Endometrial microvascular endothelial cells (primary cell): Measurements from ENCODE around the gene CD226. TPM values are rescaled to one million over a fixed set of nuclear protein-coding genes. Genes with fewer than 3 reads are reported as not detected.
"Not testable (repeated sequence)": the region's sequence is repeated elsewhere in the genome, so short reads cannot be mapped to it uniquely, and the experiment has no call there.

Source experiments
- in situ Hi-C: cut with HindIII; loops from 2 replicates; pipeline ENCODE4 v1.10.0; 2017; ENCODE audit warnings: low sequenced_read_pairs, low pct_unique_long_range_greater_than_20kb; ENCODE audit errors: inconsistent ontology term
- total RNA-seq: library from RNA; depleted of rRNA; stranded (reverse); fragments of >200 nt; gene quantifications from one replicate; pipeline ENCODE4 v1.2.3, GENCODE V29; 2015; ENCODE audit errors: inconsistent ontology term

Gene CD226
- total RNA-seq, 1 donor from 2014 or later, result not detected

DNA sequence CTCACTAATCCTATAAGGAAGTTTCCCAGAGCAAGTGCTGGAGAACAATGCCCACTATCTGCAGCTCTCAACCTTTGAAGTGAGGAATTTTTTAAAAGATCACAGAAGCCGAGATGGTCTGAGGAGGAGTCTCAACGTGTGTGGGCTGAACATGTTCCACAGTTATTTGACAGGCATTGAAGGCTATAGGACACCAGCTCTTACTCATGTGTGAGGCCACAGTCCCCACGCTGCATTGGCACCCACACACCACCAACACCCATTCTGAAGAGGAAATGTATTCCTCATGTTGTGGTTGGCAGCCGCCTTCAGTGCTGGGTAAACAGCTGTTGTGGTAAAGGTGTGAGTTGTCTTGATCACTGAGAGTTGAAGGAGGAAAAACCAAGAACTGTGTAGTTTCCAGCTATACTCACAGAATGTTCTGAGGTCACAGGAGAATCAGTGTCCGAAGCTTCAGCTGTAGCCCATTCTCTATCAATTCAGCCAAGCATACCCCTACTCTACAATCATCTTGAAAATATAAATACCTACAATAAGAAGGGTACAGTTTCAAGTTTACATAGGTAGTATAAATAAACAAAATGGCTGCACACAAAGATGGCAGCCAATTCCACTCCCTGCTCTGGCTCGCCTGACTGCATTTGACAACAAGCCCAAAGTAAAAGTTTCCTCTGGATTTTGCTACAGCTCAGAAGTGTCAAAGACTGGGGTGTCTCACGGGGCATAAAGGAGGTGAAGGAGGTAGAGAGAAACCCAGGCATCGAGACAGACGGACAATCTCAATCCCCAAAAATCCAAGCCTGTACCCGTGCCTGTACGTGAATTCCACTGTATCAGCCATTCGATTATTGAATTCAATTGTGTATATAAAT lies 12.1 kb downstream of the CD226 start:
- in situ Hi-C loops, result no loop called here

DNA sequence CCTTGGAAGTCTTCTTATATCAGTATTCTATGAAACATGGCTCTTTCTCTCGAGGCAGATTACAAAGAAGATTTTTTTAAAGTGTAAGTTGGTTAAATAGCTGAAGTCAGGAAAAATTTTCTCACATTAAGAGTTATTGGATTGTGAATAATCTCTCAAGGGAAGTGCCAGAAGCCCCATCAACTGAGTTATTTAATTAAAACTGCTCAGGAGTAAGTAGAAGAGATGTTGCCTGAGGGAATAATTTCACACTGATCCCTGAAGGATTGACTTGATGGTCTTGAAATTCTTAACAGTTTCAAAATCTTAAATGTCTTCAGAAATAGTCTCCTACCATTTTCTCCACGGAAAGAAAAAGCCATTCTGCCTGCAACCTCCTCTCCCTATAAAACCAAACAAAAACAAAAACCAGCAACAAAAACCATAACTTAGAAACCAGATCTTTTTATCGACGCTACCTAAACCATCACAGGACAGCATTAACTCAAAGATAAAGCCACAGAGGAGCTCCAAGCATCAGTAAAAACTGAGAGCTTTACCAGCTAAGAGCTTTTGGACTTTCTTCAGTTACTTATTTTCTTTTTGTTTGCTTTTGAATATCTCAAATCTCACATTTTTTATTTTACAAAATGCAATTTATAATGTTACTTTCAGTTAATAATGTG lies 12.9 kb downstream of the CD226 start:
- in situ Hi-C loops, result no loop called here

DNA sequence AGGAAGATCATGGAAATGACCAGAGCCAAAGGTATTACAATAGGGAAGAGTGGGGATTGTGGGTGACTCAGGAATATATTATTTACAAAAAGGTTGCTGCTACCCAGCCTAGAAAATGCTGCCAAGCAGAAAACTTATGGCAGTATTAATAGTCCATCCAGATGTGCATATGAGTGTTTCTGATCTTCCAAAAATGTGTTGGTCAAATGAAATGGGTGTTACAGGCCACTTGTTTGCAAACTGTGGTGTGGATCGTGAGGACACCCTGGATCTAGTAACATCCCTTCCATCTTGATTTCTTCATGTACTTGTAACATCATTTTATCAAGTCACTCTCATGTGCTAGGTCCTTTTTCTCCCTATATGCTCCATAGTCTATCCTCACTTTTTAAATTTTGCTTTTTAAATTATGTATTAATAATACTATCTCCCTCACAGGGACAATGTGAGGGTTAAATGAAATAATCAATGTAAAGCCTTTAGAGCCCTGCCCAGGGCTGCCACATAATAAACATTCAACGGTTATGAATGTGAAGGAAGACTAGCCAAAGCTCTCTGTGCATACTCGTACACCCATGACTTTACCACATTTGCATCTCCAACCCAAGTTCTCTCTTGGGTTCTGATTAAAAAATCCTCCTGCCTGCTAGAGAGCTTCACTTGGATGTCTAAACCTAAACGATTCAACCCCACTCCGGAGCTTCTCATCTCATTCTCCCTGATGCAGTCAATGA lies 18.5 kb downstream of the CD226 start:
- in situ Hi-C loops, result no loop called here

DNA sequence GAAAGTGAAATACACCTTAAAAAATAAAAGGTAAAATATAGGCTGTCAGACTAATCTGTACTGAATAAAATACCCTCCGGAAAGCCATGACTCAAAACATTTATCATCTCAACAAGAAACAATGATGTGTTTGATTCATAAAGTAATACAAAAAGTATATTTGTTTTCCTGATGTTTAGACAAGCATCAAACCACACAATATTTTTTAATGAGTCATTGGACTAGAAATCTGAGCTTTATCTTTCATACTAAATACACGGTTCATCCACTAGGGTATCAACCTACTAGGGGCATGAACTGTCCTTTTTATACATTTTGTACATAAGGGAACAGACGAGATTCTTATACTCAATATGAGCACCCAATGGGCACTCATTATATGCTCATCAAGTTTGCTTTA lies 31.3 kb downstream of the CD226 start:
- in situ Hi-C loops, result no loop called here

DNA sequence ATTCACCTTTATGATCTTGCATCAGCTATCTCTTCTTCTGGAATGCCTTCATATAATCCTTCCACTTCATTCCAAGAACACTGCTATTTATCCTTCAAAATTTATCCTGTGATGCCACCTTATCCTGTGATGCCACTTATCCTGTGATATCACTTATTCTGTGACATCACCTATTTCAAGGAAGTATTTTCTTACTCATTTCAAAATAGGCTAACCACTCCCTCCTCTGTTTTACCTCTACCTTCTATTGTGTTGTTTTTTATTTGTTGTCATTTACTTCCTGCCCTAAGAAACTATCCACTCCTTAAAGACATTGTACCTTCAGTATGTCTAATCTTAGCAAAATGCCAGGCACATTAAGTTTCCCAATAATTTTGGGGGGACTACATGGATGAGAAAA lies 38.8 kb downstream of the CD226 start:
- in situ Hi-C loops, result no loop called here

DNA sequence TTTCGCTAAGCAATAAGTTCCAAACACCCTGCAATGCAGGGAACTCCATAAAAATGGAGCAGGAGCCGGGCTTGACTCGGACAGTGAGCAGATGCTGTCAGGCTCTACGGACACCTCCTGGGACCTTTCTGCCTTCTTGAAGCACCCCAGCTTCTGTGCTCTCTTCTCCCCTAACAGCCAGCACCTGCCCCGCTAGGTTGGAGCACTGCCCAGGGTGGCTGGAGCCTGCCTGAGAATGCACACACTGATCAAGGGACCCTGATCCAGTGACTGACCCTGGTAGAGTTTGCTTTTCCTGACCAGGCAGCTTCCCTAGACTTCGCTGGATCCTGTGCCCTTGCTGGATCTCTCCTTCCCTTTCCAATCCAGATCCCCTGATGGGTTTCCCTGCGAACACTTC lies 40.9 kb downstream of the CD226 start:
- in situ Hi-C loops, result no loop called here

DNA sequence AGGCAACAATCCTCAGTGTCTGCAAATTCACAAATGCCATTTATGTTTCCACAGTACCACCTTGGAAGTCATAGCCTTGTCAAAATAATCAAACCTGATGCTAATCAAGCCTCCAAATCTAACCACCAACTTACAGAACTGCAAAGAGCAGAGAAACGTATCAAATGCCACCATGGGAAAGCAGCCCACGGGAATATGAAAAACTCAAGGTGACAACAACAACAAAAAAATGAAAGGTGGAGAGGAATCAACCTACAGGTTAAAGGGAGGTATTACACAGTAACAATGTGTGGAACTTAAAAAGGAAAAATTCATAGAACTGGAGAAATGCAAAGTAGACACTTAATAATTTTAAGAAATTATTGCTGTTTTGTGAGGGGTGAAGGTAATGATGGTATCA lies 46.7 kb downstream of the CD226 start:
- in situ Hi-C loops, result no loop called here

DNA sequence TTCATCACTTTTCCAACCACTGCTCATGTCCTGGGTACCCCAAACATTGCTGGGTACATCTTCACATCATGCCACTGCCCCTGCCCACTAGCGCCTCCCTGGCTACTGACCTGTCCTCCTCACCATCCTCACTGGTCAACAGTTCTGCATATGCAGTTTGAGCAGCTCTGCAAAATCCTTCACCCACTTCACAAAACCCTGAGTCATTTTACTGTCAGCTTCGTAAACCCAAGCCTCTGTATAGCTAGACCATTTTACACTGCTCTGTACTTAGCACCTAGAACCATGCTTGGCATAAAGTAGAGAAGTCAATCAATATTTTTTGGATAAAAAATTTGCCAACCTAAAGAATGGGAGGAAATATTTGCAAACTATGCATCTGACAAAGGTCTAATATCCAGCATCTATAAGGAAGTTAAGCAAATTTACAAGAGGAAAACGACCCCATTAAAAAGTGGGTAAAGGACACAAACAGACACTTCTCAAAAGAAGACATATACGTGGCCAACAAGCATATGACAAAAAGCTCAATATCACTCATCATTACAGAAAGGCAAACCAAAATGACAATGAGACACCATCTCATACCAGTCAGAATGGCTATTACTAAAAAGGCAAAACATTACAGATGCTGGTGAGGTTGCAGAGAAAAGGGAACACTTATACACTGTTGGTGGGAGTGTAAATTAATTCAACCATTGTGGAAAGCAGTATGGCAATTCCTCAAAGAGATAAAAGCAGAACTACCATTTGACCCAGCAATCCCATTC lies 48.3 kb downstream of the CD226 start:
- in situ Hi-C loops, result not testable (repeated sequence)

DNA sequence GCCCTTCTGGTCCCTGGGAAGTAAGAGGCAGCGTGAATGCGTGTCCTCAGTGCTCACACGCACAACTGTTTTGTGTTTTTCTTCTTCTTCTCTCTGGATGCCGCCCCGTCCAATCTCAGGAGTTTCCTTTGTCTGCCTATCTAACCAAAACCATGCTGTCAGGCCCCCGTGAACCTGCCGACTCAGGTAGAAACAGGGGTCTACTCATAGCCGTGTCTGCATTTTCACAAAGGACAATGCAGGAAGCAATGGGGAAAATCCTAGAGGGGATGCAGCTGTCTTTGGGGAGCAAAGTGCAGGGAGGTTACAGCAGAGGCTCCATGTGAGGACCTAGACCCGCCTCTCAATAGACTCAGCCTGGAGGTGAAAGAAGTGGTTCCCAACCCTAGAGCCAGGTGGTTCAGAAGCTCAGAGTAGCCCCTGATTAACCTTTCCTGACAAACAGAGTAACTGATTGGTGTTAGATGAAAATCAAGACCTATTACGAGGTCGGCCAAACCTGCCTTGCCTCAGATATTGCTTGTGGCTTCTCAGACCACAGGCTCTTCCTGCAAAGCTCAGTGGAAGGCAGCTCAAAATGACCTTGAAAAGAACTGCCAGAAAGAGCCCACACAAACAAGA lies 49.3 kb downstream of the CD226 start:
- in situ Hi-C loops, result no loop called here

DNA sequence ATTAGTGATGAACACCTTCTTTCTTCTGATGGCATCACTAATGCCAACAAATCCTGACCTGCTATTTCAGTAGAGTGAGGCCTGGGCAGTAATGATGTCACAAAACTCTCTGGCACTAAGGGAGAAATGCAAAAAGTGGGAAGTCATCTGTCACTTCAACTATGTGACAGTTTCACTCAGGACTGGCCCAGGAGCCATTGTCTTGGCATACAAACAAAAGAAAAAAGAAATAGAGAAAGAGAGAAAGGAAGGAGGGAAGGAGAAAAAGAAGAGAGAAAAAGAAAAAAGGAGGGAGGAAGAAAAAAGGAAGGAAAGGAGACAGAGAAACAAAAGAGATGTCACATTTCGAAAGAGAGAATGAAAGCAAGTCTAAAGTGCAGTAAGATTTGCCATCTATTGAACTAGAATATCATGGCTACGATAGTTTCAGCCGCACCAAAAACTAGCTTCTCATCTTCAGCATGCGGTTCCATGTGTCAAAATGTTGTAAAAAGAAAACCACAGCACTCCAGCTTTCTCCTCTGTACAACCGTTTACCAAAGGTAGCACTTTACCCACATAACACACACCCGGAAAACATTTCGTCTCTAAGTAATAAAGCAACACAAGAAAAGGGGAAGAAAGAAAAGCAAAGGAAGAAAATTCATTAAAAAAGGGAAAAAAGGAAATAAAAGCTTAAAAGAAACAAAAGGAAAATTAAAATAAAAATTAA lies 50.1 kb downstream of the CD226 start:
- in situ Hi-C loops, result no loop called here

DNA sequence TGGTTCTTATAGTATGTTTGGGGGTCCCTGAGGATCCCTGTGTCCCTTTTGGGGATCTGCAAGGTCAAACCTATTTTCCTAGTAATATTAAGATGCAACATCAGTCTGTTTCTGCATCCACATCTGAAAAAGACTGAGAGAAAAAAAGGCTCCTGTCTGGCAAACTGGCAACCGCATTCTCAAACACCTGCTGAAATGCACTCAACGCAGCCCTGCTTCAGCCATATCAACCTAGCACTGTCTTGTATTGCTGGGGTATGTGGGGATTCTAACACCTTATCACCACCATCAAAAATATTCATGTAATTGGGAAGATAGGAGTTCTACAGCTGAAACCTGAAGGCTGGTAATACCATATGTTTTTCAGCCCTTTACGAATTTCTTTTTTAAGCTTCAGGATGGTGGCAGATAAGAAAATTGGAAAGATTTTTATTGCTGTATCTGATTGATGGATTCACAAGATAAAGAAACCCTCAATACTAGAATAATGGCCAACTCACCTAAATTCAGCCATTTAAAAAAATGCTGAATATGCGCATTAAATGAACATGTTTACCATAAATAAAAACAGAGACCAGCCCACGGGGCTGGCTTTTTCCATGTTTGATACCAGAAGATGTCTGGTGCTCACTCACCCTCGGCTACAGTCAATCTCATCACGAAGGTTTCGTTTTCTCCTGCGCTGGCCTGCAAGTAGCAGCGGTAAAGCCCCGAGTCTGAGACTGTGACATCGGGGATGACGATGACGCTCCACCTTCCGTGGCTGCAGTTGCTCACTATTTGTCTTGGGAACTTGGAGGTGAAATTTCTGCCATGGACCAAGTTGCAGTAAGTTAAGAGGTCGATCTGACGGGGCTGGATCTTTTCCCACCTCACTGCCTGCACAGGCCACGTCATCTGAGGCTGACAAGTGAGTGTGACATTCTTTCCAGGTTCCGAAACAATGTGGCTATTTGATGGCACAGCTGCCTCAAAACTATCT lies 52.3 kb downstream of the CD226 start:
- in situ Hi-C loops, result no loop called here

DNA sequence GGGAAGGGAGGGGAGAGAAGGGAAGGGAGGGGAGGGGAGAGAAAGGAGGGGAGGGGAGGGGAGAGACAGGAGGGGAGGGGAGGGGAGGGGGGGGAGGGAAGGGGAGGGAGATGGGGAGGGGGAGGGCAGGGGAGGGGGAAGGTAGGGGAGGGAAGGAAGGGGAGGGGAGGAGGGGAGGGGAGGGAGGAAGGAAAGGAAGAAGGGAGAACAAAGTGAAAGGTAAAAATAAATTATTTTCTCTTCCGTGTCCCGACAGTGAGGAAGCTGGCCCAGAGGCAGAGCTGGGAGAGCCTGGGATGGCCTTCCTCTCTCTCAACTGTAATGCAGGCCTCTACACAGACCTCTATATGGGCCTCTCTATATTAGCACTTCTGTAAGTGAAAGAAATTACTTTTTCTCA lies 53.2 kb downstream of the CD226 start:
- in situ Hi-C loops, result no loop called here

DNA sequence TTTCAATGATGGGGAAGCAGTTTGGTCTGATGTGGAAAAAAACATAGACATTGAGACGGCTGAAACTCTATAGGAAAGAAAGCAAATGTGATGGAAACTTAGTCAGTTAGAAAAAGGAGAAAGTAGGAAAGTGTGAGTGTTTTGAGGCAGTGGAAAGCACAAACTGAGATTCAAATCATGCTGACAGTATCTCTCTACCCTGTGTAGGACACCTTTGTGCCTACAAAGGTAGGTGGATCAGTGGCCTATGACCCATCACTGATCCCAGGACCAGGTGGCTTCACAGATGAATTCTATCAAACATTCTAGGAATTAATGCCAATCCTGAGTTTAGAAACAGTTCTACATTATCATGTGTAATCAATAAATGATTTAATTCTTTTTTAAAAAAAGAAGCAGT lies 57.1 kb downstream of the CD226 start:
- in situ Hi-C loops, result no loop called here

DNA sequence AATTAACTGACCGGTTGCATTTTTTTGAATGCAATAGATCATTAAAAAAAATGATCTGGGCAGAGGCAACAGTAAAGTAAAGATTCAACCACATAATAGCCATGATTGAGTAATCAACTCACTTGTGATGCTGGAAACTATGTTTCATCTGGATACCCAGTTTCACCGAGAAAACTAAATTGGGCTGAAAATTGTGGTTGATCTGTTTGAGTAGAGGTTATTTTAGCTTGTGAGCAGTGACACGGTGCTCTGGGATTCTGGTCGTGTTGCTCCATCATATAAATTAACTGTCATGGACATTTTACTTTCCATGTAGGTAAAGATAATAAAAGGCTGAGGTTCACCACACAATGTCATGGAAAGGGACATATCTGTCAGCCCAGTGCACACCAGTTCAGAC lies 58.7 kb downstream of the CD226 start:
- in situ Hi-C loops, result no loop called here

DNA sequence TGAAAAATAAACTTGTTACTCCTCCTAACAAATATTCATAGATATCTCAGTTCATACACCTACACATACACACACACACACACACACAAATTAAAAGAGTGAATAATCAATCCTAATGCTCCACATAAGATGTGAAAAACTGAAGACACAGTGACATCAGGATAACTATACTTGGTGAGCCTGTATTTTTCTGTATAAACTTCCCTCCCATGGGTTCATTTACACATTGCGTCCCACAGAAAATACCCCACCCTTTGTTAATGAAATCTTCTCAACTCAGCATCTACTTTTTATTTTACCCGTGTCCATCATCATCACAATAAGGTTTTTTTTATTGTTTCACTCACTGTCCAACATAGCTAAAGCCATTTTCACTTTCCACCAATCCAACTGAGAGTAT lies 60.4 kb downstream of the CD226 start:
- in situ Hi-C loops, result no loop called here

DNA sequence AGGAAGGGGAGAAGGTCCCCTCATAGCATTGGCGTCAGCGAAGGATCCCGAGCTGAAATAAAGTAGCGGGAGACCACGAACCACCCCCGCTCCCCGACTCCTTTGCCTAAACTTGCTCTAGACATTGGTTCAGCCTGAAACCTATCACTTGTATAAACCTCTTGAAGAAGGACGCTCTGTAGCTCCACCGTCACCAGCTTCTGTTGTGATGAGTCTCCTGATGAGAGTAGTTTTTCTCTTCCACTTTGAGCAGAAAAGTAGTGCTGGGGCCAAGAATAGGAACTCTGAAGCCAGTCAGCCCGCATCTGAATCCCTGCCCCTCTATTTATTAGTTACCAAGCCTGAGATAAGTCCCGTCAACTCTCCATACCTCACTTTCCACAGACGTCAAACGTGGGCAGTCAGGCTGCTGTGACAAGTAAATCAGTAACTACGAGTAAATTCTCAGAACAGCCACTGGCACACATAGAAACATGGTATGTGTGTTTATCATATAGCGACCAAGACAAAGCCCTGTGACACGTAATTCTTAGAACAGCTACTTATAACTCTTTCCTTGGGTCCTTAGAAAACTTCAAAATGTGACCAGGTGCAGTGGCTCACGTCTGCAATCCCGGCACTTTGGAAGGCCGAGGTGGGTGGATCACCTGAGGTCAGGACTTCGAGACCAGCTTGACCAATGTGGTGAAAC lies 61.7 kb downstream of the CD226 start:
- in situ Hi-C loops, result no loop called here

DNA sequence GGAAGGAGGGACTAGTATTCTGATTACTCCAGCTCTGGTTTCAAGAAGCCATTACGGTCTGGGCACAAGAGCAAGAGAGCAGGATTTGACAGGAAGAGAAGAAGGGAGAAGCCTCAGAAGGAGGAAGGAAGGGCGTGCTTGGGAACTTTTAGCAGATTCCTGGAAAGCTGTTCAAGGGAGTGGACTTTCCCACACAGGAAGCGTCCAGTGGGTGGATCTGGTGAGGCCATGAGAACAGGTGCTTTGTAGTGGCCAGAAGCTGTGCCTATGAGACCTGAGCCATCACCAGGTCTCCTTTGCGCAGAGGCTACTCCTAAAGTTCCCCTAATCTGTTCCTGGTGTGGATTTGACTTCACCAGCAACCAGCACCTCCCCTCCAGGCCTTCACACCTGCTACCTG lies 62.3 kb downstream of the CD226 start:
- in situ Hi-C loops, result no loop called here
